Astrocyte (in vitro differentiated cells and primary cell): ENCODE measurements around the gene DOCK2. TPM values are rescaled to one million over a fixed set of nuclear protein-coding genes. Genes with fewer than 3 reads are reported as not detected.

Experiments used
- DNase-seq: peaks from one replicate; pipeline ENCODE4 v3.0.0-alpha.2; 2010; ENCODE audit warnings: low read depth
- FAIRE-seq: peaks from 2 replicates; lab custom pipeline; 2011; peaks lifted over from hg19 to GRCh38; lab: Jason Lieb, UNC
- H2AFZ ChIP-seq: 2 replicates; pipeline ENCODE4 v1.6.0; 2012; ENCODE audit warnings: low read depth, low read length, inconsistent platforms
- H3K27ac ChIP-seq: 2 replicates; pipeline ENCODE4 v1.5.1; 2011; ENCODE audit warnings: low read depth, low read length, inconsistent platforms
- H3K27me3 ChIP-seq: 2 replicates; pipeline ENCODE4 v1.6.0; 2011; ENCODE audit warnings: low read length, inconsistent platforms; ENCODE audit not compliant: insufficient read depth
- H3K36me3 ChIP-seq: 2 replicates; pipeline ENCODE4 v1.5.1; 2011; ENCODE audit warnings: low read length, inconsistent platforms; ENCODE audit not compliant: insufficient read depth
- H3K4me1 ChIP-seq: 2 replicates; pipeline ENCODE4 v1.5.1; 2011; ENCODE audit warnings: low read length, inconsistent platforms; ENCODE audit not compliant: insufficient read depth
- H3K4me2 ChIP-seq: 2 replicates; pipeline ENCODE4 v1.6.0; 2012; ENCODE audit warnings: low read length, inconsistent platforms
- H3K4me3 ChIP-seq: 2 replicates; pipeline ENCODE4 v1.5.1; 2011; ENCODE audit warnings: low read depth, mild to moderate bottlenecking, low read length, inconsistent platforms; ENCODE audit not compliant: insufficient read depth
- H3K79me2 ChIP-seq: 2 replicates; pipeline ENCODE4 v1.6.0; 2012; ENCODE audit warnings: mild to moderate bottlenecking, low read length, inconsistent platforms; ENCODE audit not compliant: insufficient read depth
- H3K9ac ChIP-seq: 2 replicates; pipeline ENCODE4 v1.6.0; 2012; ENCODE audit warnings: mild to moderate bottlenecking, low read length, inconsistent platforms
- H3K9me3 ChIP-seq: 2 replicates; pipeline ENCODE4 v1.5.1; 2012; ENCODE audit warnings: low read depth, mild to moderate bottlenecking, low read length, inconsistent platforms; ENCODE audit not compliant: insufficient read depth
- H4K20me1 ChIP-seq: 2 replicates; pipeline ENCODE4 v1.6.0; 2012; ENCODE audit warnings: low read length, inconsistent platforms; ENCODE audit not compliant: insufficient read depth
- H3K27ac Mint-ChIP-seq: one replicate; pipeline ENCODE4 v1.8.0; 2021; ENCODE audit warnings: mild to moderate bottlenecking, mixed read lengths; ENCODE audit not compliant: unreplicated experiment
- H3K27me3 Mint-ChIP-seq: one replicate; pipeline ENCODE4 v1.8.0; 2021; ENCODE audit warnings: low read depth, mixed read lengths; ENCODE audit not compliant: unreplicated experiment
- H3K36me3 Mint-ChIP-seq: one replicate; pipeline ENCODE4 v1.8.0; 2021; ENCODE audit warnings: low read depth, mixed read lengths; ENCODE audit not compliant: unreplicated experiment
- H3K4me1 Mint-ChIP-seq: one replicate; pipeline ENCODE4 v1.8.0; 2021; ENCODE audit warnings: low read depth, mixed read lengths; ENCODE audit not compliant: unreplicated experiment
- H3K4me3 Mint-ChIP-seq: one replicate; pipeline ENCODE4 v1.8.0; 2021; ENCODE audit warnings: mild to moderate bottlenecking, moderate library complexity, mixed read lengths; ENCODE audit not compliant: unreplicated experiment
- H3K9me3 Mint-ChIP-seq: one replicate; pipeline ENCODE4 v1.8.0; 2021; ENCODE audit warnings: mild to moderate bottlenecking, mixed read lengths; ENCODE audit not compliant: unreplicated experiment
- EZH2 ChIP-seq: IDR thresholded peaks from 2 replicates; pipeline ENCODE4 v1.6.1; 2012; ENCODE audit warnings: mild to moderate bottlenecking, low read length, inconsistent platforms; ENCODE audit not compliant: insufficient read depth
- total RNA-seq: library from RNA; stranded (reverse); gene quantifications from 2 replicates; pipeline ENCODE4 v1.2.1, GENCODE V29; 2021
- TF ChIP-seq, protein P1 (sequence below): IDR thresholded peaks from 2 replicates; pipeline ENCODE4 v1.5.1; 2011; ENCODE audit warnings: low read depth, mild to moderate bottlenecking, inconsistent platforms, low read length, moderate library complexity; ENCODE audit not compliant: insufficient read depth

Gene DOCK2
- total RNA-seq, 1 donor from 2014 or later: 0.66 TPM

DNA sequence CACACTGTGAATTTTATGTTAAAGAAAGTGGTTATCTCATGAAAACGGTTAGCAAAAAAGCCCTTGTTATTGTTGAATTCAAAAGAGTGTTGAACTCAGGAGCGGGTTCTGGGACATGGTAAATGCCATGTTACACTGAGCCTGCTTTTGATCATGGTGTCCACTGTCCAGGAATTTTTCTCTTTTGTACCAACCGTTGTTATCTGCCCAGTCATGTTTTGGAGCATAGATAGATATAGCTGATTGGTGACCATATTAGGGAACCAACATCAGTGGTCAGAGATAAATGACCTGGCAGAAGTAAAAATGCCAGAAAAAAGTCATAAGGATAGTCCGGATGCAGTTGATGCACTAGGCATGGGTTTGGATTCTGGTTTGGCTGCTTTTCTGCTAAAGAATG is 29.3 kb downstream of the DOCK2 start:
- Mint-ChIP-seq H3K9me3 (peaks cover 11% of the 10 kb centered on the region), H3K4me1 (peaks cover 4% of the 10 kb centered on the region), H3K4me3 (no peak overlapping the region), H3K36me3 (peaks cover 5% of the 10 kb centered on the region), H3K27me3 (no peaks in the 10 kb centered on the region), H3K27ac (no peak overlapping the region)
- DNase-seq: no peak
- no peaks in the 10 kb centered on the region for H4K20me1 ChIP-seq
- no peak overlapping the region for H3K27ac ChIP-seq
- no peaks in the 10 kb centered on the region for H3K9me3 ChIP-seq
- no peak for FAIRE-seq
- H3K36me3 ChIP-seq: no peaks in the 10 kb centered on the region
- H2AFZ ChIP-seq: no peak overlapping the region
- H3K4me3 ChIP-seq: no peak overlapping the region
- no peak overlapping the region for H3K4me2 ChIP-seq
- TF ChIP-seq, protein P1, sequence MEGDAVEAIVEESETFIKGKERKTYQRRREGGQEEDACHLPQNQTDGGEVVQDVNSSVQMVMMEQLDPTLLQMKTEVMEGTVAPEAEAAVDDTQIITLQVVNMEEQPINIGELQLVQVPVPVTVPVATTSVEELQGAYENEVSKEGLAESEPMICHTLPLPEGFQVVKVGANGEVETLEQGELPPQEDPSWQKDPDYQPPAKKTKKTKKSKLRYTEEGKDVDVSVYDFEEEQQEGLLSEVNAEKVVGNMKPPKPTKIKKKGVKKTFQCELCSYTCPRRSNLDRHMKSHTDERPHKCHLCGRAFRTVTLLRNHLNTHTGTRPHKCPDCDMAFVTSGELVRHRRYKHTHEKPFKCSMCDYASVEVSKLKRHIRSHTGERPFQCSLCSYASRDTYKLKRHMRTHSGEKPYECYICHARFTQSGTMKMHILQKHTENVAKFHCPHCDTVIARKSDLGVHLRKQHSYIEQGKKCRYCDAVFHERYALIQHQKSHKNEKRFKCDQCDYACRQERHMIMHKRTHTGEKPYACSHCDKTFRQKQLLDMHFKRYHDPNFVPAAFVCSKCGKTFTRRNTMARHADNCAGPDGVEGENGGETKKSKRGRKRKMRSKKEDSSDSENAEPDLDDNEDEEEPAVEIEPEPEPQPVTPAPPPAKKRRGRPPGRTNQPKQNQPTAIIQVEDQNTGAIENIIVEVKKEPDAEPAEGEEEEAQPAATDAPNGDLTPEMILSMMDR: no peak
- TF ChIP-seq EZH2: no peak
- H3K79me2 ChIP-seq: no peaks in the 10 kb centered on the region
- H3K9ac ChIP-seq: no peak overlapping the region
- peaks cover 10% of the 10 kb centered on the region for H3K4me1 ChIP-seq
- no peaks in the 10 kb centered on the region for H3K27me3 ChIP-seq

DNA sequence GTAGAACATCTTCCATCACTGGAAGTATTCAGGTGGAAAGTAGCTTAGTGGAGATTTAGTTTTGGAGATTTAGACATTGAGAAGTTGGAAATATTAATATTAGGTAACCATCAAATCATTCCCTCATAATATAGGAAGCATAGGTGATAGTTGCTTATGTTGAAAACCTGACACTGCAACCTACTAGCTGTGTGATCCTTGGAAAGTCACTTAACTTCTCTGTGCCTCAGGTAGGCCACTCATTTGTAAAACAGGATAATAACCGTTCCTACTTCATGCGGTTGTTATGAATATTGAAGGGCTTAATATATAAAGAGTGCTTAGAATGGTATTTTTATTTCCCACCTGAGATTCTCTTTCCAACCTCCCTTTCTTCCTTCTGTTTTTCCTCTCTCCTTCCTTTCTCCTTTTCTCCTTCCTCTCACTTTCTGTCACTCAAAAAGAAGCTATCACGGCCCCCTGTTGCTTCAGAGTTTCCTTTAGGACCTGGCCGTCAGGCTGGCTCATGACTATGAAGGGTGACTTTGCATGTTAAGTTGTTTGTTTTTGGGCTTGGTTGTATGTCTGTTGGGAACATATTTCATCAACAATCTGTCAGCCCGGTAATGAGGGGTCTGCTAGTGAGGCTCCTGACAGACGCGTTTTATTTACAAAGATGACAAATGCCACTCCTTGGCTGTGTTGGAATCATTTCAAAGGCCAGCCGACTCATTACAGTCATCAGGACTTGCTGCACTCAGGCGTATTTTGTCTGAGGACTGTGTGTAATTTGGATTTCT is 31.0 kb downstream of the DOCK2 start:
- no peak overlapping the region for H3K27ac ChIP-seq
- H3K9me3 ChIP-seq: no peaks in the 10 kb centered on the region
- Mint-ChIP-seq H3K4me1 (peaks cover 4% of the 10 kb centered on the region), H3K36me3 (no peaks in the 10 kb centered on the region), H3K9me3 (peaks cover 5% of the 10 kb centered on the region), H3K27me3 (no peaks in the 10 kb centered on the region), H3K4me3 (no peak overlapping the region), H3K27ac (no peak overlapping the region)
- H3K79me2 ChIP-seq: no peaks in the 10 kb centered on the region
- peak overlapping the region; percentile 64 for H3K4me2 ChIP-seq
- no peak overlapping the region for H3K4me3 ChIP-seq
- DNase-seq (peak; percentile 12), FAIRE-seq (no peak)
- peak overlapping the region; percentile 36 for H2AFZ ChIP-seq
- H3K36me3 ChIP-seq: no peaks in the 10 kb centered on the region
- H3K27me3 ChIP-seq: no peaks in the 10 kb centered on the region
- no peak for TF ChIP-seq EZH2
- TF ChIP-seq, protein P1: no peak
- H3K9ac ChIP-seq: no peak overlapping the region
- H4K20me1 ChIP-seq: no peaks in the 10 kb centered on the region
- H3K4me1 ChIP-seq: peaks cover 10% of the 10 kb centered on the region

DNA sequence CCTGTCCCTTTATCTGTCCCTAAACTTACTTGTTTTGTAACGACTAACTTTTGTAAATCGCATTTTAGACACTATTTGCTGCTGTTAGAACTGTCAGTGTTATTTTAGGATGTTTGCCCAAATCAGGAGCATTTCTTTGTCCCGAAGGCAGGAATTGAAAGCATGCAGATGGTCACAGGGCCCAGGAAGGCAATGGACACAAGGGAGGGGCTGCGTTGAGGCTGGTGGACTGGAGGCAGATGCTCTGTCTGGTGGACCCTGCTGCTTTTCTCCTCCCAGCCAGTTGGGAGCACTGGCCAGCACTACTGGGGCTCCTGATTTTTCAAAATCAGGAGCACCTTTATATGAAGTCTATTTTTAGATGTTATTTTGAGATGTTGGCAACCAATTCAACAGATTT is 31.7 kb downstream of the DOCK2 start:
- Histone ChIP-seq H3K79me2 (no peaks in the 10 kb centered on the region), H3K4me3 (no peak overlapping the region), H3K4me2 (peak overlapping the region; percentile 64), H3K9me3 (no peaks in the 10 kb centered on the region), H3K9ac (no peak overlapping the region), H3K4me1 (peaks cover 10% of the 10 kb centered on the region), H3K36me3 (no peaks in the 10 kb centered on the region), H2AFZ (peak overlapping the region; percentile 66), H4K20me1 (no peaks in the 10 kb centered on the region), H3K27me3 (no peaks in the 10 kb centered on the region), H3K27ac (no peak overlapping the region)
- no peak for TF ChIP-seq EZH2
- TF ChIP-seq, protein P1: no peak
- H3K27me3 Mint-ChIP-seq: no peaks in the 10 kb centered on the region
- FAIRE-seq: no peak
- DNase-seq: peak; percentile 27
- H3K27ac Mint-ChIP-seq: no peak overlapping the region
- H3K9me3 Mint-ChIP-seq: peaks cover 5% of the 10 kb centered on the region
- peaks cover 4% of the 10 kb centered on the region for H3K4me1 Mint-ChIP-seq
- H3K4me3 Mint-ChIP-seq: no peak overlapping the region
- H3K36me3 Mint-ChIP-seq: no peaks in the 10 kb centered on the region
